ENCODE measurements around the gene NDST1. TPM values are rescaled to one million over a fixed set of nuclear protein-coding genes. Genes with fewer than 3 reads are reported as not detected.

The NDST1 gene
- total RNA-seq, 2 experiments from 2014 or later, result 7.1 to 7.3 TPM

DNA sequence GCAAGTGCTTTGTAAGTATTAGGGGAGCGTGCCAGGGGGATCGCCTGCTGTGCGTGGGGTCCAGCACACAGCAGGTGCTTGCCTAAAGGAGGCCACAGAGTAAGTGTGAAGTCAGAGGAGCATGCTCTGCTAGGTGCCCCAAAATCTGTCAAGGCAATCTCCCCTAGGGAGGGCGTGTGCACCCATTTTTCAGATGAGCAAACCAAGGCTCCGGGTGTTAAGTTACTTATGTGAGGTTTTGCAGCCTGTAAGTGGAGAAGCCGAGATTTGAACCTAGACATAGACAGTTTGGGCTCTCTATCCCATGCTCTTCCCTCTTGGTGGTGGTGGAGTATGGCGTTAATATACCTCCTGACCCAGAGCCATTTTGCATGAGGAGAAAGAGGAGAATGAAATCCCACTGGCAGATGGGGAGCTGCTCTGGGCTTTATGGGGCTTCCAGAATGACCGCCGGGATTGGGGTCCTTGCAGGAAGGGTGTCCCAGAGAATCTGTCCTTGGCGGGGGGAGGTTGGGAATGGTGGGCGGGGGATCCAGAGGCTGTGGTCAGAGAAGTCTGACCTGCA lies 14.1 kb downstream of the NDST1 start:
- H3K4me1 Mint-ChIP-seq, result no peaks in the 10 kb centered on the region
- no peak overlapping the region for H3K27ac Mint-ChIP-seq
- H3K27me3 Mint-ChIP-seq, result no peaks in the 10 kb centered on the region
- no peaks in the 10 kb centered on the region for H3K9me3 Mint-ChIP-seq
- no peak overlapping the region for H3K4me3 Mint-ChIP-seq
- no peak for DNase-seq
- no peaks in the 10 kb centered on the region for H3K36me3 Mint-ChIP-seq

DNA sequence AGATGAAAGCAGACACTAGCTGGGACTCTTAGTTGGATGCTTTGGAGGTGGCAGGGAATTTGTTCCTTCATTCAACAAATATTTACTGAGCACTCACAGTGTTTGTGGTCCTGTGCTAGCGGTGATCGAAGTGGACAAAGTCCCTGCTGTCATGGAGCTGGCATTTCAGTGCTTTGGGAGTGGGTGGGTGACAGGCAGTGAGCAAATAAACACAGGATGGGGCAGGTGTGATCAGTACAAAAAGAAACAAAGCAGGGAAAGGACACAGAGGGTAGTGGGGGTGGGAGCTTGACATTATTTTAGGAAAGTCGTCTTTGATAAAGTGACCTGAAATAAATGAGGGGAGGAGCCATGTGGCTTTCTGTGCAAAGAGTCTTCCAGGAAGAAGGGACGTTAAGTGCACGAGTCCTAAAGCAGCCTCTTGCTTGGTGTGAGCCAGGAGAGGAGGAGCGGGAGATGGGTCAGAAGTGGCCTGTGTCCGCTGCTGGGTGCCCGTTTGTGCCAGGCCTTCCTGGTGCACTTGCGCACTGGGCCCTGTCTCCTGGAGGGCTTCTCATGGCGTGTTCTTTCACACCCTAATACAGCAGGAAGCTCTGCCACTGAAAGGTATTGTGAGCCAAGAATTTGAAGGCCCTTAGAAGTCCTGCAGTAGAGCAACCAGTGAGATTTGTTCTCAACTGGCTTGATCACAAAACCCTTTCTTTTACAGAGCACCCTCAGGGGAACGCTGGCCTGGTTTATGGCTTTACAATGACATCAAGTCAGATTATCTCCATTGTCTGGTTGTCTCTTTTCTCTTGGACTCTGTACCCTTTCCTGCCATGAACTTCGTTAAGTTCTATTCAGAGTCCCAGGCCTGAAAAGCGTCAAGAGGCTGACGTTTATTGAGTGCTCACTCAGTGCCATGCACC lies 14.8 kb downstream of the NDST1 start:
- Mint-ChIP-seq H3K36me3 (no peaks in the 10 kb centered on the region), H3K27ac (no peak overlapping the region), H3K27me3 (no peaks in the 10 kb centered on the region), H3K9me3 (no peaks in the 10 kb centered on the region), H3K4me1 (no peaks in the 10 kb centered on the region), H3K4me3 (no peak overlapping the region)
- DNase-seq, result no peak

DNA sequence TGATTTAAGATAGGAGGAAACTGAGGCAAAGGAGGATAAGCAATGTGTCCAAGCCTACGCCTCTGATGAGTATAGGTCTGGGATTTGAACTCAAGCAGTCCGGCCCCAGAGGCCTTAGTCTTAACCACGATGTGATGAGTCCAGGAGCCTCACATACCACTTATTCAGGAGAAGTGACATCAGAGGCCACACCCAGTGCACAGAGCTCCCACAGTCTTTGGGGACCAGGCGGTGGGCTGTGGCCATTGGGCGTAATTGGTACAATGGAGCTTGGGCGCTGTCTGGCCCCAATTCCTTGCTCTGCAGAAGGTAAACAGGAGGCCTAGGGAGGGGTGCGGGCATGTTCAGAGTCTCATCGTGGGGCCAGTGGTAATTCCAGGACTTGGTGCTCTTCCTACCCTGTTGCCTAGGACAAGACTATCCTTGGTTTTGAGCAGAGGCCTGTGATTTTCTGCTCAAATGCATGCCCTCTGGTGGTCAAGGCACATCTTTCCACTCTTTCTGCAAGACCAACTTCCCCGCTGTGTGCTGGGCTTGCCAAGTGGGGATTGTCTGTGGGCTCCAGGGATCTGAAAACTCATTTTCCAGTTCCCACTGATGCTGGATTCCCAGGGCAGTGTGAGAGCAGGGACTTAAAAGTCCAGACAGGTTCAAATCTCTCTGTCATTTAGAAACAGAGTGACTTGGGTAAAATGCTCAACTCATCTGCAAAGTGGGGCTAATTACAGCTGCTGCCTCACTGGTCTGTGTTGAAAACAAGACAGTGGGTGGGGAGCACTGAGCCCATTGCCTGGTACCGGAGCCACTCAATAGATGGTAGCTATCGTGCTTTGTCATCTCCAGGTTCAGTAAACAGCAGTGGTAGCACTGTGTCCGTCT lies 15.8 kb downstream of the NDST1 start:
- H3K9me3 Mint-ChIP-seq, result no peaks in the 10 kb centered on the region
- no peak overlapping the region for H3K27ac Mint-ChIP-seq
- no peaks in the 10 kb centered on the region for H3K36me3 Mint-ChIP-seq
- DNase-seq, result no peak
- no peak overlapping the region for H3K4me3 Mint-ChIP-seq
- H3K27me3 Mint-ChIP-seq, result no peaks in the 10 kb centered on the region
- no peaks in the 10 kb centered on the region for H3K4me1 Mint-ChIP-seq

DNA sequence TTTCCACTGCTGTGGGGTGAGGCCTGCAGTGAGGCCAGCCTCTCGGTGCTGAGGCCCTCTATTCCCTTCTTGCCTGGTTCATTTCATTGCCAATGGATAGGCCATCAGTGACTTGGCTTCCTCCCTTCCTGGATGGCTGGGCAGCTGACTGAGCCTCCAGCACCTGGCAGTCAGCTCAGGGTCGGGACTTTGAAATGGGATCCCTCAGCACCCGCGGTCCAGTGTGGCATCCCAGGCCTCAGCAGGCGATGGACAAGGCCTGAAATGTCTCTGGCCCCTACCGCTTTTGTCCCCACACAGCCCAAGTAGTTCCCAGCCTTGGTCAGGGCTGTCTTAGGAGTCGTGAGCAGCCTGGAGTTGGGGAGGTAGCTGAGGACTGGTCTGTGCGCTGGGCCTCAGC lies 17.2 kb downstream of the NDST1 start:
- Mint-ChIP-seq H3K27ac (no peak overlapping the region), H3K9me3 (no peaks in the 10 kb centered on the region), H3K4me3 (no peak overlapping the region), H3K27me3 (no peaks in the 10 kb centered on the region), H3K36me3 (no peaks in the 10 kb centered on the region), H3K4me1 (no peaks in the 10 kb centered on the region)
- DNase-seq, result no peak

DNA sequence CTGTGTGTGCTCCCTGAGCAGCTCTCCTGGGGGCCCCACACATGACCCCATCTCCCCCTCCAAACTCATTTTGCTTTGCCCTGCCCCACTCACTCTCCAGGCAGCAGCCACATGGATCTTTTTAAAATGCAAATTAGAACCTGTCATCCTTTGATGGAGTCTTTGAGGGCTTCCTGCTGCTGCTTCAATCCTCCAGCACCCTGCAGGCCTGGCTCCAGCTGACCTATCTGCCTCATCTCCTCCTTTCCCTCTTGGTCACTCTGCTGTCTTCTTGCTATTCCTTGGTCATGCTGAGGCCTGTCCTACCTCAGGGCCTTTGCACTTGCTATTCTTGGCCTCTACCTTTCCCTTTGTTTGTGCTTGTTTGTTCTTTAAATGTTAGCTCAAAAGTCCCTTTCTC lies 17.9 kb downstream of the NDST1 start:
- Mint-ChIP-seq H3K4me1 (no peaks in the 10 kb centered on the region), H3K36me3 (no peaks in the 10 kb centered on the region), H3K9me3 (no peaks in the 10 kb centered on the region), H3K4me3 (no peak overlapping the region), H3K27ac (no peak overlapping the region), H3K27me3 (no peaks in the 10 kb centered on the region)
- DNase-seq, result no peak

DNA sequence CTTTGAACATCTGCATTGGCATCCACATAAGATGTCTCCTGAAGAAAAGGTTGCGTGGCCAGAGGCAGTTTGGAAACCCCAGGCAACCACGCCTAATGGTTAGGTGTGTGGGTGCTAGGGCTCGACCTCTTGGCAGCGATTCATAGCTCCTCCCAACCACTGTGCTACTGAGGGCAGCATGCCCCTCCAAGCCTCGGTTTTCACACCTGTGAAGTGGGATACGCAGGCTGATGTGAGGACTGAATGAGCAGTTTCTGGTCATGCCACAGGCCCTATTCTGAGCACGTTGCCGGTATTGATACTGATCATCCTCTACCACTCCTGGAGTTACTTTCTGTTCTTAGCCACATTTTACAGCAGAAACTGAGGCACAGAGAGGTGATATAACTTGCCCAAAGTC lies 19.1 kb downstream of the NDST1 start:
- no peak for DNase-seq
- no peaks in the 10 kb centered on the region for H3K9me3 Mint-ChIP-seq
- no peaks in the 10 kb centered on the region for H3K4me1 Mint-ChIP-seq
- no peak overlapping the region for H3K27ac Mint-ChIP-seq
- no peaks in the 10 kb centered on the region for H3K27me3 Mint-ChIP-seq
- H3K36me3 Mint-ChIP-seq, result no peaks in the 10 kb centered on the region
- H3K4me3 Mint-ChIP-seq, result no peak overlapping the region

DNA sequence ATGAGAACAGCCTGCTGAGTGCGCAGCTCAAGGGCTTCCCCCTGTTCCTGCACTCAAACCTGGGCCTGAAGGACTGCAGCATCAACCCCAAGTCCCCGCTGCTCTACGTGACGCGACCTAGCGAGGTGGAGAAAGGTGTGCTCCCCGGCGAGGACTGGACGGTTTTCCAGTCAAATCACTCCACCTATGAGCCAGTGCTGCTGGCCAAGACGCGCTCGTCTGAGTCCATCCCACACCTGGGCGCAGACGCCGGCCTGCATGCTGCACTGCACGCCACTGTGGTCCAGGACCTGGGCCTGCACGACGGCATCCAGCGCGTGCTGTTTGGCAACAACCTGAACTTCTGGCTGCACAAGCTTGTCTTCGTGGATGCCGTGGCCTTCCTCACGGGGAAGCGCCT lies 19.9 kb downstream of the NDST1 start:
- Mint-ChIP-seq H3K9me3 (no peaks in the 10 kb centered on the region), H3K4me3 (no peak overlapping the region), H3K36me3 (no peaks in the 10 kb centered on the region), H3K4me1 (no peaks in the 10 kb centered on the region), H3K27me3 (no peaks in the 10 kb centered on the region), H3K27ac (no peak overlapping the region)
- DNase-seq, result no peak

DNA sequence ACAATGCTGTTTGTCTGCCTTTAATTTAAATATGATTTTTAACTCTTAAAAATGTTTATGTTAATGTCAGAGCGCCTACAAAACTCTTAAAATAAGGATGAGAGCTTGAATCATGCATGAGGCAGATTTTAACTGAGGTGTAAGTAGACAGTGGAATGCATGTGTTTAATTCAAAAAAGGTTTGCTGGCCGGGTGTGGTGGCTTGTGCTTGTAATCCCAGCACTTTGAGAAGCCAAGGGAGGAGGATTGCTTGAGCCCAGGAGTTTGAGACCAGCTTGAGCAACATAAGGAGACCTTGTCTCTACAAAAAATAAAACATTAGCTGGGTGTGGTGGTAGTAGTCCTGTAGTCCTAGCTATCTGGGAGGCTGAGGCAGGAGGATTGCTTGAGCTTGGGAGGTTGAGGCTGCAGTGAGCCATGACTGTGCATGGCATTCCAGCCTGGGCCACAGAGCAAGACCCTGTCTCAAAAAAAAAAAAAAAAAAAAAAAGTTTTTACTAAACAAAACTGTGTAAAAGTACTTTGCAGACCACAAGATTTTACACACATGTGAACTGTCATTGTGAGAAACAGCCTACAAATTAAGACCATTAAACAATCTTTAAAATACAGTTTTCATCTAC lies 21.1 kb downstream of the NDST1 start:
- no peaks in the 10 kb centered on the region for H3K9me3 Mint-ChIP-seq
- H3K4me1 Mint-ChIP-seq, result no peaks in the 10 kb centered on the region
- no peak overlapping the region for H3K27ac Mint-ChIP-seq
- H3K4me3 Mint-ChIP-seq, result no peak overlapping the region
- no peaks in the 10 kb centered on the region for H3K36me3 Mint-ChIP-seq
- no peaks in the 10 kb centered on the region for H3K27me3 Mint-ChIP-seq
- no peak for DNase-seq

DNA sequence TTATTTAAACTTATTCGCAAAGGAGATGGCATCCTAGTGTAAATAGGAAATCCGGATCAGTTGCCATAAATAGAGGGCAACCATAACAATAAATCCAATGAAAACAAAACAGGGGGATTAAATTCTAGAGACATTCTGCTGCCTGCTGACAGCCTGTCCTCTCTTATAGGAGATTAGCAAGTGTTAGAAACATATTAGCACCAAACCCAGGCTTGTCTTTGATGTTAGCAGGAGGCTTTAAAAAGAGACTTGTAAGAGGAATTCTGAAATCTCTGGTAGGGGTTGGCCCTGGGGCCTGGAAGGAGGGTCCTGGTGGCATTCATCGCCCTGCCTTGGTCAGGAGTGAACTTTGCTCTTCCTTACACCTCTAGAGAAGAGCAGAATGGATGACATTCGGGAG lies 21.6 kb downstream of the NDST1 start:
- Mint-ChIP-seq H3K27ac (no peak overlapping the region), H3K36me3 (no peaks in the 10 kb centered on the region), H3K27me3 (no peaks in the 10 kb centered on the region), H3K4me3 (no peak overlapping the region), H3K9me3 (no peaks in the 10 kb centered on the region), H3K4me1 (no peaks in the 10 kb centered on the region)
- no peak for DNase-seq

DNA sequence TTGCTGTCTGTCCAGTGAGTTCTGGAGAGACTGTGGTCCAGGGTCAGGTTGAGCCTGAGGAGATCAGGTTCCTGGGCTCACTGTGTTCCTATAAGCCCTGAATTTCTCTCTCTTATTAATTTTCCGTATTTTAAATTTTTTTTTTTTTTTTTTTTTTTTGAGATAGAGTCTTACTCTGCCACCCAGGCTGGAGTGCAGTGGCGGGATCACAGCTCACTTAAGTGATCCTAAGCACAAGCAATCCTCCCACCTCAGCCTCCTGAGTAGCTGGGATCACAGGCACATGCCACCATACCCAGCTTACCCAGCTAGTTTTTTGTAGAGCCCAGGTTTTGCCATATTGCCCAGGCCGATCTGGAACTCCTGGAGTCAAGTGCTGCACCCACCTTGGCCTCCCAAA lies 22.5 kb downstream of the NDST1 start:
- no peaks in the 10 kb centered on the region for H3K27me3 Mint-ChIP-seq
- no peaks in the 10 kb centered on the region for H3K36me3 Mint-ChIP-seq
- no peak overlapping the region for H3K27ac Mint-ChIP-seq
- H3K4me3 Mint-ChIP-seq, result no peak overlapping the region
- H3K4me1 Mint-ChIP-seq, result no peaks in the 10 kb centered on the region
- no peaks in the 10 kb centered on the region for H3K9me3 Mint-ChIP-seq
- no peak for DNase-seq

DNA sequence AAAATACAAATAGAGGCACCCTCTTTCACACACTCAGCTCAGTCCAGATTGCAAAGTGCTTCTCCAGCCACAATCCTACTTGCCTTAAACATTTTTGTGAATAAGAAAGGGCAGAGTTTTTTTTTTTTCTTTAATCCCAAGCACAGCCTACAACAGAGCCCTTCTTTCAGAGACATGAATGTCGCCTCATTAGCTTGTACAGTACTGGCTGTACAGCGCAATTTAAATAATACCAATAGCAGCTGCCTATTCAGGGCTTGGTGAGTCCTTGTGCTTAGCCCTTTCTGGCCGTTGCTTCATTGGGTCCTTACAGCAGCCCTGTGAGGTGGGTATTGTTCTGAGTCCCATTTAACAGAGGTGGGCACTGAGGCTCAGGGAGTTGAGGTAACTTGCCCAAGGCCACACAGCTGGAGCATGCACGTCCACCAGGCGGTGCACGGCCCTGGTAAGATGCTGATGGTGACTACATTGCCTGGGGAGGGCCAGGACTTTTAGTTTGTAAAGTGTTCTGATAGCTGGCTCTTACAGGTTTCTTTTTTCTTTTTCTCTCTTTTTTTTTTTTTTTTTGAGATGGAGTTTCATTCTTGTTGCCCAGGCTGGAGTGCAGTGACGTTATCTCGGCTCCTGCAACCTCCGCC lies 23.1 kb downstream of the NDST1 start:
- H3K27ac Mint-ChIP-seq, result no peak overlapping the region
- H3K27me3 Mint-ChIP-seq, result no peaks in the 10 kb centered on the region
- H3K4me3 Mint-ChIP-seq, result no peak overlapping the region
- no peaks in the 10 kb centered on the region for H3K4me1 Mint-ChIP-seq
- no peaks in the 10 kb centered on the region for H3K9me3 Mint-ChIP-seq
- no peaks in the 10 kb centered on the region for H3K36me3 Mint-ChIP-seq
- DNase-seq, result no peak

DNA sequence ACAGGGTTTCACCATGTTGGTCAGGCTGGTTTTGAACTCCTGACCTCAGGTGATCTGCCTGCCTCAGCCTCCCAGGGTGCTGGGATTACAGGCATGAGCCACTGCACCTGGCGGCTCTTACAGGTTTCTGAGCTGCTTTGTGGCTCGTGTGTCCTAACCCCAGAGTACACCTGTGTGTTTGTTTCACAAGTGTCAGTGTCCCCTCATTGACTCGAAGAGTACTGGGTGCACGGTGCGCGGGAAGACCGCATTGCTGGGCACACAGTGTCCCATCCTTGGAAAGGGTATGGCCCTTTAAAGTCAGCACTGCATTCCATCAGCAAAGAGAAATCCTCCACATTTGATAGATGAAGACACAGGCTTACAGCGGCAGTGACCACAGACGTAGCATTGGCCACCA lies 23.8 kb downstream of the NDST1 start:
- H3K9me3 Mint-ChIP-seq, result no peaks in the 10 kb centered on the region
- H3K27ac Mint-ChIP-seq, result no peak overlapping the region
- no peak for DNase-seq
- no peaks in the 10 kb centered on the region for H3K36me3 Mint-ChIP-seq
- no peaks in the 10 kb centered on the region for H3K4me1 Mint-ChIP-seq
- no peaks in the 10 kb centered on the region for H3K27me3 Mint-ChIP-seq
- H3K4me3 Mint-ChIP-seq, result no peak overlapping the region

DNA sequence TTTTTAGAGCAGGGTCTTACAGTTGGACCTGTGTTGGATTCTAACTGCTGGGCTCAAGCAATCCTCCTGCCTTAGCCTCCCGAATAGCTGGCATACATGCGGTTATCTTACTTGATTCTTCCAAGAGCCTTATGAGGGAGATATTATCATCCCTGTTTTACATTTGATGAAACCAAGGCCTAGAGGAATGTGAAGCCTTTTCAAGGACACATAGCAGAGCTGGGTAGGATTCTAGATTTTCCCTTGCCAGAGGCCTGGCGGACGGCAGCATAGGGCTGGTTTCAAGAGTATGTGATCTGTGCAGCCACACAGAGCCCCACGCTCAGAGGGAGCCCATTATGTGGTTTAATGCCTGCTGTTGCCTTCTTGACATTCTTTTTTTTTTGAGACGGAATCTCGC lies 24.2 kb downstream of the NDST1 start:
- Mint-ChIP-seq H3K27ac (no peak overlapping the region), H3K4me3 (no peak overlapping the region), H3K36me3 (no peaks in the 10 kb centered on the region), H3K9me3 (no peaks in the 10 kb centered on the region), H3K27me3 (no peaks in the 10 kb centered on the region), H3K4me1 (no peaks in the 10 kb centered on the region)
- no peak for DNase-seq

DNA sequence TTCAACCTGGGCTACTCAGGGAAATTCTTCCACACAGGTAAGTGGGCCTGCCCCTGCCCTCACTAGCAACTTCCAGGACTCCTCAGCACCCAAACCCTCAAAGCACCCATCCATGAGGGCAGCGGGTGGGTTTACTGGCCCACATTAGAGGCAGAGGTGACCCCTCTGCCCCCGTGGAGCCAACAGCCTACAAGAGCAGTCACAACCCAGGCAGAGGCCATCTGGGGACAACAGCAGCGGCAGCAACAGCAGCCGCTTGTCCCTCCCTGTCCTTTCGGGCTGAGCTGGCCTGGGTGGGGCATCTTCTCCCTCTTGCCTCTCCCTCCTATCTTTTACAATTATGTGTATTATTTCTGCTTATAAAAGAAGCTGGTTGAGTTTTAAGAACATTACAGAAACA lies 25.1 kb downstream of the NDST1 start:
- no peaks in the 10 kb centered on the region for H3K4me1 Mint-ChIP-seq
- peaks cover 4% of the 10 kb centered on the region for H3K36me3 Mint-ChIP-seq
- no peak overlapping the region for H3K27ac Mint-ChIP-seq
- H3K4me3 Mint-ChIP-seq, result no peak overlapping the region
- peaks cover 2% of the 10 kb centered on the region for H3K9me3 Mint-ChIP-seq
- DNase-seq, result no peak
- H3K27me3 Mint-ChIP-seq, result no peaks in the 10 kb centered on the region

DNA sequence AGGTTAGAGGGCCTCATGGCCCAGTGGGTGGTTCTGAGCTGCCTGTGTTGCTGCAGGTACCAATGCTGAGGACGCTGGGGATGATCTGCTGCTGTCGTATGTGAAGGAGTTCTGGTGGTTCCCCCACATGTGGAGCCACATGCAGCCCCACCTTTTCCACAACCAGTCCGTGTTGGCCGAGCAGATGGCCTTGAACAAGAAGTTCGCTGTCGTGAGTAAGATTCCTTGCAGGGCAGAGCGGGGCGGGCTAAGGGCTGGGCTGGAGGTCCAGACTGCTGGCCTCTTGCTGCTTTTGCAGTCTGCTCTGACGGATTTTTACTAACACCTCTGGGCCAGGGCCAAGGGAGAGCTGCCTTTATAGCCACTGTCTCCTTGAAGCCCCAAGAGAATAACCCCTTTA lies 26.9 kb downstream of the NDST1 start:
- no peak overlapping the region for H3K27ac Mint-ChIP-seq
- H3K4me3 Mint-ChIP-seq, result no peak overlapping the region
- H3K9me3 Mint-ChIP-seq, result peaks cover 2% of the 10 kb centered on the region
- peaks cover 4% of the 10 kb centered on the region for H3K36me3 Mint-ChIP-seq
- DNase-seq, result no peak
- no peaks in the 10 kb centered on the region for H3K4me1 Mint-ChIP-seq
- H3K27me3 Mint-ChIP-seq, result no peaks in the 10 kb centered on the region

Measured in activated naive CD8-positive, alpha-beta T cell treated with anti-CD3 and anti-CD28 coated beads for 36 hours (primary cell).